Neuronal stem cell (in vitro differentiated cells): ENCODE data around the gene NLRP6.

Source experiments
- DNase-seq: peaks from one replicate; pipeline ENCODE4 v3.0.0-alpha.2; 2013; ENCODE audit warnings: low spot score
- H2AFZ ChIP-seq: one replicate; pipeline ENCODE4 v1.6.1; 2013; ENCODE audit warnings: mild to moderate bottlenecking, low read length, inconsistent platforms
- H2AK5ac ChIP-seq: 2 replicates; pipeline ENCODE4 v1.6.1; 2013; ENCODE audit warnings: low read depth, mild to moderate bottlenecking, inconsistent platforms, low read length, moderate library complexity, mixed read lengths
- H2BK120ac ChIP-seq: 2 replicates; pipeline ENCODE4 v1.6.1; 2013; ENCODE audit warnings: low read depth, mild to moderate bottlenecking, inconsistent platforms, low read length, moderate library complexity, mixed read lengths
- H2BK12ac ChIP-seq: one replicate; pipeline ENCODE4 v1.6.1; 2013; ENCODE audit warnings: low read length, inconsistent platforms
- H2BK15ac ChIP-seq: 2 replicates; pipeline ENCODE4 v1.6.1; 2013; ENCODE audit warnings: mild to moderate bottlenecking, low read length, inconsistent platforms, mixed read lengths
- H2BK5ac ChIP-seq: one replicate; pipeline ENCODE4 v1.6.1; 2013; ENCODE audit warnings: inconsistent platforms, mild to moderate bottlenecking, low read length, moderate library complexity
- H3K14ac ChIP-seq: one replicate; pipeline ENCODE4 v1.6.1; 2013; ENCODE audit warnings: low read length, inconsistent platforms
- H3K18ac ChIP-seq: 2 replicates; pipeline ENCODE4 v1.6.1; 2013; ENCODE audit warnings: low read length, inconsistent platforms
- H3K23ac ChIP-seq: 2 replicates; pipeline ENCODE4 v1.6.1; 2013; ENCODE audit warnings: low read depth, mild to moderate bottlenecking, mixed read lengths, low read length, inconsistent platforms; ENCODE audit not compliant: poor library complexity
- H3K27ac ChIP-seq: replicated peaks from 3 replicates; pipeline ENCODE4 v1.5.1; 2013; ENCODE audit warnings: low read length, inconsistent platforms
- H3K27me3 ChIP-seq, 3 experiments: 2 replicates each; pipeline ENCODE4 v1.6.1; 2013; ENCODE audit warnings: low read length in 3 of 3, mild to moderate bottlenecking in 2 of 3, inconsistent platforms in 1 of 3, low read depth in 1 of 3, mixed read lengths in 1 of 3, moderate library complexity in 1 of 3; ENCODE audit not compliant: control insufficient read depth in 3 of 3, insufficient read depth in 3 of 3
- H3K36me3 ChIP-seq, 2 donors: replicated peaks in 1 of 2; 2 replicates each; pipeline ENCODE4 v1.6.1; 2013; ENCODE audit warnings: low read length in 2 of 2; ENCODE audit not compliant: control insufficient read depth in 2 of 2, insufficient read depth in 2 of 2
- H3K4ac ChIP-seq: 2 replicates; pipeline ENCODE4 v1.6.1; 2013; ENCODE audit warnings: inconsistent platforms, mild to moderate bottlenecking, low read length, moderate library complexity
- H3K4me1 ChIP-seq, 2 donors: 1 replicate in 1 of 2; 2 replicates in 1 of 2; pipeline ENCODE4 v1.6.1; 2013; ENCODE audit warnings: low read length in 2 of 2, low read depth in 1 of 2; ENCODE audit not compliant: control insufficient read depth in 2 of 2, insufficient read depth in 1 of 2
- H3K4me2 ChIP-seq: one replicate; pipeline ENCODE4 v1.6.1; 2013; ENCODE audit warnings: mild to moderate bottlenecking, low read length, inconsistent platforms; ENCODE audit not compliant: insufficient read depth, poor library complexity, severe bottlenecking
- H3K4me3 ChIP-seq, 2 donors: 2 replicates each; pipeline ENCODE4 v1.5.1; 2013; ENCODE audit warnings: low read length in 2 of 2, mild to moderate bottlenecking in 2 of 2, inconsistent platforms in 1 of 2, moderate library complexity in 1 of 2
- H3K79me1 ChIP-seq: one replicate; pipeline ENCODE4 v1.6.1; 2013; ENCODE audit warnings: low read depth, mild to moderate bottlenecking, inconsistent platforms, low read length, moderate library complexity
- H3K9ac ChIP-seq: one replicate; pipeline ENCODE4 v1.6.1; 2013; ENCODE audit warnings: mild to moderate bottlenecking, low read depth, low read length, inconsistent platforms; ENCODE audit not compliant: poor library complexity
- H3K9me3 ChIP-seq, 2 donors: replicated peaks in 1 of 2; 2 replicates each; pipeline versions ENCODE3 to v1.6.1; 2013; ENCODE audit warnings: low read length in 2 of 2, mild to moderate bottlenecking in 2 of 2, inconsistent platforms in 1 of 2, low read depth in 1 of 2, mixed read lengths in 1 of 2, moderate library complexity in 1 of 2; ENCODE audit not compliant: control insufficient read depth in 2 of 2, insufficient read depth in 1 of 2
- H4K8ac ChIP-seq: one replicate; pipeline ENCODE4 v1.6.1; 2013; ENCODE audit warnings: low read depth, mild to moderate bottlenecking, inconsistent platforms, low read length, moderate library complexity
- H4K91ac ChIP-seq: one replicate; pipeline ENCODE4 v1.6.1; 2013; ENCODE audit warnings: low read length, low read depth, mild to moderate bottlenecking, inconsistent platforms; ENCODE audit not compliant: poor library complexity
- WGBS, 2 donors: extraction: QIAGEN DNeasy Blood & Tissue Kit; methylation state at CpG; one replicate each; pipeline ENCODE4 v1.1.7; 2013; ENCODE audit warnings: missing lambda C conversion rate in 2 of 2, mixed read lengths in 1 of 2; ENCODE audit not compliant: insufficient read length in 2 of 2, insufficient replicate concordance in 1 of 2; ENCODE audit errors: extremely low coverage in 2 of 2; 5-methylcytosine and 5-hydroxymethylcytosine counted together

Gene NLRP6

GRCh38 chr11:272195-272930 is 5.8 kb upstream of the NLRP6 start:
- Histone ChIP-seq H3K9me3 (peaks cover 1 to 8% of the 10 kb centered on the region in 2 donors), H2BK120ac (no peak overlapping the region), H4K8ac (no peak overlapping the region), H3K23ac (peak overlapping the region; percentile 48), H3K79me1 (no peaks in the 10 kb centered on the region), H2AK5ac (no peak overlapping the region), H3K4ac (no peak overlapping the region), H3K4me3 (no peak overlapping the region), H3K36me3 (no peaks in the 10 kb centered on the region), H4K91ac (no peak overlapping the region), H3K27ac (no peak overlapping the region), H3K18ac (no peak overlapping the region), H2BK5ac (no peak overlapping the region), H3K27me3 (no peaks in the 10 kb centered on the region), H2AFZ (no peak overlapping the region), H3K14ac (no peak overlapping the region), H2BK12ac (no peak overlapping the region), H3K4me2 (no peak overlapping the region), H3K9ac (no peak overlapping the region), H2BK15ac (no peak overlapping the region), H3K4me1 (peaks cover 0 to 5% of the 10 kb centered on the region in 2 donors)
- no peak for DNase-seq
- no CpG with 5 or more reads among the region's 22 CpGs for WGBS, 2 donors

- Histone ChIP-seq H2BK5ac (no peak overlapping the region), H3K4me2 (no peak overlapping the region), H3K4ac (no peak overlapping the region), H4K8ac (no peak overlapping the region), H3K27ac (no peak overlapping the region), H2BK120ac (no peak overlapping the region), H2AFZ (no peak overlapping the region), H3K23ac (peak overlapping the region; percentile 48), H3K4me1 (peaks cover 0 to 10% of the 10 kb centered on the region in 2 donors), H3K9ac (no peak overlapping the region), H2BK15ac (no peak overlapping the region), H3K79me1 (no peaks in the 10 kb centered on the region), H3K18ac (no peak overlapping the region), H3K36me3 (no peaks in the 10 kb centered on the region), H3K14ac (no peak overlapping the region), H2AK5ac (no peak overlapping the region), H3K27me3 (no peaks in the 10 kb centered on the region), H2BK12ac (no peak overlapping the region), H4K91ac (no peak overlapping the region), H3K9me3 (peaks cover 1 to 8% of the 10 kb centered on the region in 2 donors), H3K4me3 (no peak overlapping the region)
- DNase-seq, result no peak
- no CpG with 5 or more reads among the region's 6 CpGs for WGBS, 2 donors
Measured at GRCh38 chr11:272931-273198, 5.3 kb upstream of the NLRP6 start.

- Histone ChIP-seq H3K9ac (no peak overlapping the region), H4K91ac (no peak overlapping the region), H3K79me1 (no peaks in the 10 kb centered on the region), H3K18ac (no peak overlapping the region), H3K23ac (no peak overlapping the region), H3K4me2 (no peak overlapping the region), H3K27ac (no peak overlapping the region), H2AK5ac (no peak overlapping the region), H4K8ac (no peak overlapping the region), H3K14ac (no peak overlapping the region), H3K4me1 (peaks cover 0 to 5% of the 10 kb centered on the region in 2 donors), H3K4ac (no peak overlapping the region), H2BK5ac (no peak overlapping the region), H2BK120ac (no peak overlapping the region), H2BK15ac (no peak overlapping the region), H3K4me3 (no peak overlapping the region), H3K27me3 (no peaks in the 10 kb centered on the region), H3K9me3 (peaks cover 3 to 4% of the 10 kb centered on the region in 2 donors), H3K36me3 (no peaks in the 10 kb centered on the region), H2BK12ac (no peak overlapping the region), H2AFZ (no peak overlapping the region)
- no peak for DNase-seq
Measured at GRCh38 chr11:276219-276618, 2.0 kb upstream of the NLRP6 start.

GRCh38 chr11:279040-279965 is 1.1 kb downstream of the NLRP6 start:
- H4K91ac ChIP-seq, result no peak overlapping the region
- no peak overlapping the region for H2AFZ ChIP-seq
- no CpG with 5 or more reads among the region's 97 CpGs for WGBS, 2 donors
- H2BK120ac ChIP-seq, result peak overlapping the region; percentile 61
- H3K27me3 ChIP-seq, result no peaks in the 10 kb centered on the region
- no peak overlapping the region for H2AK5ac ChIP-seq
- no peak overlapping the region for H3K23ac ChIP-seq
- peak overlapping the region; percentile 56 for H3K14ac ChIP-seq
- H3K27ac ChIP-seq, result no peak overlapping the region
- H3K4me3 ChIP-seq, result no peak overlapping the region
- H4K8ac ChIP-seq, result no peak overlapping the region
- H3K4ac ChIP-seq, result no peak overlapping the region
- no peak for DNase-seq
- no peak overlapping the region for H3K18ac ChIP-seq
- no peak overlapping the region for H2BK12ac ChIP-seq
- peaks cover 6 to 16% of the 10 kb centered on the region in 2 donors for H3K4me1 ChIP-seq
- H3K36me3 ChIP-seq, result no peaks in the 10 kb centered on the region
- H3K9ac ChIP-seq, result no peak overlapping the region
- no peak overlapping the region for H2BK15ac ChIP-seq
- H3K9me3 ChIP-seq, result peaks cover 3 to 4% of the 10 kb centered on the region in 2 donors
- H3K4me2 ChIP-seq, result no peak overlapping the region
- H2BK5ac ChIP-seq, result peak overlapping the region; percentile 33
- H3K79me1 ChIP-seq, result no peaks in the 10 kb centered on the region
